HepG2 (cell line): ENCODE measurements around the gene MST1. TPM values are rescaled to one million over a fixed set of nuclear protein-coding genes. Genes with fewer than 3 reads are reported as not detected.

ENCODE experiments used
- ASH2L ChIP-seq: fragments of 300-600, 200-600 bp; sonication (generic); IDR thresholded peaks from 2 replicates; pipeline ENCODE4 v1.7.0; 2017; ENCODE audit warnings: low read depth, mild to moderate bottlenecking, moderate library complexity, mixed read lengths, low read length; ENCODE audit not compliant: insufficient read length
- CREBL2 ChIP-seq: sonication (generic); formaldehyde crosslinking; IDR thresholded peaks from 2 replicates; pipeline ENCODE4 v1.8.1; 2023; ENCODE audit warnings: missing genetic modification reagents, mild to moderate bottlenecking, borderline replicate concordance
- HOMEZ ChIP-seq: IDR thresholded peaks from 2 replicates; pipeline ENCODE4 v1.6.1; 2016; ENCODE audit warnings: low read depth
- ONECUT2 ChIP-seq: sonication (generic); formaldehyde crosslinking; IDR thresholded peaks from 2 replicates; pipeline ENCODE4 v1.4.0; 2020; ENCODE audit warnings: missing genetic modification reagents
- PLSCR1 ChIP-seq: sonication (generic); formaldehyde crosslinking; IDR thresholded peaks from 2 replicates; pipeline ENCODE4 v1.5.0; 2020; ENCODE audit warnings: missing genetic modification reagents, mild to moderate bottlenecking, borderline replicate concordance
- RBM22 ChIP-seq: fragments of 200-400 bp; formaldehyde crosslinking; optimal IDR thresholded peaks from 2 replicates; pipeline ENCODE3; 2017; ENCODE audit warnings: mild to moderate bottlenecking, low read length, moderate library complexity
- RFX3 ChIP-seq: IDR thresholded peaks from 2 replicates; pipeline ENCODE4 v1.6.1; 2016; ENCODE audit warnings: missing biosample characterization, missing genetic modification reagents
- SETDB1 ChIP-seq: sonication (generic); formaldehyde crosslinking; IDR thresholded peaks from 2 replicates; pipeline ENCODE4 v1.5.1; 2020; ENCODE audit warnings: missing genetic modification reagents, mild to moderate bottlenecking, borderline replicate concordance
- ZBTB46 ChIP-seq: sonication (generic); formaldehyde crosslinking; IDR thresholded peaks from 2 replicates; pipeline ENCODE4 v1.4.0; 2020; ENCODE audit warnings: mild to moderate bottlenecking, missing genetic modification reagents, borderline replicate concordance
- ZNF124 ChIP-seq: sonication (generic); formaldehyde crosslinking; IDR thresholded peaks from 2 replicates; pipeline ENCODE4 v1.4.0; 2020; ENCODE audit warnings: missing genetic modification reagents
- ZNF367 ChIP-seq: sonication (generic); formaldehyde crosslinking; IDR thresholded peaks from 2 replicates; pipeline ENCODE4 v1.4.0; 2020; ENCODE audit warnings: missing genetic modification reagents, borderline replicate concordance
- ZNF879 ChIP-seq: sonication (generic); formaldehyde crosslinking; IDR thresholded peaks from 2 replicates; pipeline ENCODE4 v1.8.1; 2023; ENCODE audit warnings: missing genetic modification reagents
- ZSCAN21 ChIP-seq: sonication (generic); formaldehyde crosslinking; IDR thresholded peaks from 2 replicates; pipeline ENCODE4 v1.8.0; 2022; ENCODE audit warnings: mild to moderate bottlenecking, missing genetic modification reagents, moderate library complexity, borderline replicate concordance
- polyA plus RNA-seq, 8 experiments: library from polyadenylated mRNA; depleted of rRNA in 3 of 8; stranded (reverse) in 7 of 8; unstranded in 1 of 8; fragments of >200 nt; fragmentation: Illumina TruSeq in 4 of 8; extraction: Trizol in 4 of 8; gene quantifications; 2 replicates each; pipeline versions ENCODE4 v1.2.1 to v1.2.3, GENCODE V29; 2011 to 2016; ENCODE audit warnings: low read depth in 4 of 8, missing spikeins in 1 of 8, mixed read lengths in 1 of 8; ENCODE audit not compliant: insufficient read depth in 1 of 8
- total RNA-seq, 5 experiments: library from RNA; depleted of rRNA; stranded (reverse); fragments of >200 nt; fragmentation: Illumina TruSeq; extraction: Trizol; gene quantifications; 2 replicates each; pipeline ENCODE4 v1.2.3, GENCODE V29; 2016; ENCODE audit warnings: low read depth in 1 of 5
- TF ChIP-seq, protein P1 (sequence below): sonication (generic); formaldehyde crosslinking; IDR thresholded peaks from 2 replicates; pipeline ENCODE4 v1.9.0; 2021; ENCODE audit warnings: mild to moderate bottlenecking, missing genetic modification reagents
- TF ChIP-seq, protein P2 (sequence below): sonication (generic); formaldehyde crosslinking; IDR thresholded peaks from 2 replicates; pipeline ENCODE4 v1.8.0; 2022; ENCODE audit warnings: low read depth, missing genetic modification reagents

Gene MST1
- total and polyA plus RNA-seq, 2 of the 13 experiments (the other 11 are each of a cell fraction or from before 2014, with no cell fraction given), result 189 to 452 TPM

GRCh38 chr3:49689046-49689907 is at the start of gene MST1, which contains the start of gene RNF123 (continued):
- no peak for TF ChIP-seq PLSCR1 (CRISPR knock-in tag)
- 0 out of 2 replicates have a peak, but pooled peaks have one; percentile 13 for TF ChIP-seq ZNF124 (CRISPR knock-in tag)
- 0 out of 2 replicates have a peak, but pooled peaks have one; percentile 42 for TF ChIP-seq ZBTB46 (CRISPR knock-in tag)
- TF ChIP-seq HOMEZ (CRISPR knock-in tag), result 0 out of 2 replicates have a peak, but pooled peaks have one; percentile 17
- TF ChIP-seq ZSCAN21 (CRISPR knock-in tag), result 0 out of 2 replicates have a peak, but pooled peaks have one; percentile 40
- no peak for TF ChIP-seq ZNF879
- TF ChIP-seq, protein P1, sequence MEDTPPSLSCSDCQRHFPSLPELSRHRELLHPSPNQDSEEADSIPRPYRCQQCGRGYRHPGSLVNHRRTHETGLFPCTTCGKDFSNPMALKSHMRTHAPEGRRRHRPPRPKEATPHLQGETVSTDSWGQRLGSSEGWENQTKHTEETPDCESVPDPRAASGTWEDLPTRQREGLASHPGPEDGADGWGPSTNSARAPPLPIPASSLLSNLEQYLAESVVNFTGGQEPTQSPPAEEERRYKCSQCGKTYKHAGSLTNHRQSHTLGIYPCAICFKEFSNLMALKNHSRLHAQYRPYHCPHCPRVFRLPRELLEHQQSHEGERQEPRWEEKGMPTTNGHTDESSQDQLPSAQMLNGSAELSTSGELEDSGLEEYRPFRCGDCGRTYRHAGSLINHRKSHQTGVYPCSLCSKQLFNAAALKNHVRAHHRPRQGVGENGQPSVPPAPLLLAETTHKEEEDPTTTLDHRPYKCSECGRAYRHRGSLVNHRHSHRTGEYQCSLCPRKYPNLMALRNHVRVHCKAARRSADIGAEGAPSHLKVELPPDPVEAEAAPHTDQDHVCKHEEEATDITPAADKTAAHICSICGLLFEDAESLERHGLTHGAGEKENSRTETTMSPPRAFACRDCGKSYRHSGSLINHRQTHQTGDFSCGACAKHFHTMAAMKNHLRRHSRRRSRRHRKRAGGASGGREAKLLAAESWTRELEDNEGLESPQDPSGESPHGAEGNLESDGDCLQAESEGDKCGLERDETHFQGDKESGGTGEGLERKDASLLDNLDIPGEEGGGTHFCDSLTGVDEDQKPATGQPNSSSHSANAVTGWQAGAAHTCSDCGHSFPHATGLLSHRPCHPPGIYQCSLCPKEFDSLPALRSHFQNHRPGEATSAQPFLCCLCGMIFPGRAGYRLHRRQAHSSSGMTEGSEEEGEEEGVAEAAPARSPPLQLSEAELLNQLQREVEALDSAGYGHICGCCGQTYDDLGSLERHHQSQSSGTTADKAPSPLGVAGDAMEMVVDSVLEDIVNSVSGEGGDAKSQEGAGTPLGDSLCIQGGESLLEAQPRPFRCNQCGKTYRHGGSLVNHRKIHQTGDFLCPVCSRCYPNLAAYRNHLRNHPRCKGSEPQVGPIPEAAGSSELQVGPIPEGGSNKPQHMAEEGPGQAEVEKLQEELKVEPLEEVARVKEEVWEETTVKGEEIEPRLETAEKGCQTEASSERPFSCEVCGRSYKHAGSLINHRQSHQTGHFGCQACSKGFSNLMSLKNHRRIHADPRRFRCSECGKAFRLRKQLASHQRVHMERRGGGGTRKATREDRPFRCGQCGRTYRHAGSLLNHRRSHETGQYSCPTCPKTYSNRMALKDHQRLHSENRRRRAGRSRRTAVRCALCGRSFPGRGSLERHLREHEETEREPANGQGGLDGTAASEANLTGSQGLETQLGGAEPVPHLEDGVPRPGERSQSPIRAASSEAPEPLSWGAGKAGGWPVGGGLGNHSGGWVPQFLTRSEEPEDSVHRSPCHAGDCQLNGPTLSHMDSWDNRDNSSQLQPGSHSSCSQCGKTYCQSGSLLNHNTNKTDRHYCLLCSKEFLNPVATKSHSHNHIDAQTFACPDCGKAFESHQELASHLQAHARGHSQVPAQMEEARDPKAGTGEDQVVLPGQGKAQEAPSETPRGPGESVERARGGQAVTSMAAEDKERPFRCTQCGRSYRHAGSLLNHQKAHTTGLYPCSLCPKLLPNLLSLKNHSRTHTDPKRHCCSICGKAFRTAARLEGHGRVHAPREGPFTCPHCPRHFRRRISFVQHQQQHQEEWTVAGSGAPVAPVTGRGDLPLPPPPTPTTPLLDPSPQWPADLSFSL (CRISPR knock-in tag), result no peak
- no peak for TF ChIP-seq ZNF367 (CRISPR knock-in tag)
- TF ChIP-seq RFX3 (CRISPR knock-in tag), result no peak
- no peak for TF ChIP-seq ONECUT2
- TF ChIP-seq CREBL2 (CRISPR knock-in tag), result no peak
- no peak for TF ChIP-seq RBM22
- TF ChIP-seq, protein P2, sequence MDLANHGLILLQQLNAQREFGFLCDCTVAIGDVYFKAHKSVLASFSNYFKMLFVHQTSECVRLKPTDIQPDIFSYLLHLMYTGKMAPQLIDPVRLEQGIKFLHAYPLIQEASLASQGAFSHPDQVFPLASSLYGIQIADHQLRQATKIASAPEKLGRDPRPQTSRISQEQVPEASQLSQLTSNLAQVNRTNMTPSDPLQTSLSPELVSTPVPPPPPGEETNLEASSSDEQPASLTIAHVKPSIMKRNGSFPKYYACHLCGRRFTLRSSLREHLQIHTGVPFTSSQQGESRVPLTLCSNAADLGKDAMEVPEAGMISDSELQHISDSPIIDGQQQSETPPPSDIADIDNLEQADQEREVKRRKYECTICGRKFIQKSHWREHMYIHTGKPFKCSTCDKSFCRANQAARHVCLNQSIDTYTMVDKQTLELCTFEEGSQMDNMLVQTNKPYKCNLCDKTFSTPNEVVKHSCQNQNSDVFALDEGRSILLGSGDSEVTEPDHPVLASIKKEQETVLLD (CRISPR knock-in tag), result no peak
- TF ChIP-seq SETDB1 (CRISPR knock-in tag), result no peak
- peak; percentile 79 for TF ChIP-seq ASH2L
